Effector memory CD8-positive, alpha-beta T cell (primary cell): Measurements from ENCODE around the gene ADGRG4.

Experiments
- ATAC-seq: fragments of 150-1000 bp; cut with Tn5 transposase; replicated peaks from 2 replicates; pipeline ENCODE4 v1.10.0; 2021; ENCODE audit warnings: mild to moderate bottlenecking, moderate library complexity
- DNase-seq, 3 experiments: peaks; one replicate each; pipeline ENCODE4 v3.0.0; 2021
- H3K27ac Mint-ChIP-seq, 2 donors: one replicate each; pipeline ENCODE4 v1.8.0; 2022; ENCODE audit warnings: mild to moderate bottlenecking in 2 of 2, mixed read lengths in 2 of 2, moderate library complexity in 2 of 2
- H3K27me3 Mint-ChIP-seq, 2 donors: one replicate each; pipeline ENCODE4 v1.8.0; 2022; ENCODE audit warnings: mixed read lengths in 2 of 2
- H3K36me3 Mint-ChIP-seq: one replicate; pipeline ENCODE4 v1.8.0; 2022; ENCODE audit warnings: mild to moderate bottlenecking, moderate library complexity, mixed read lengths; ENCODE audit not compliant: insufficient read depth
- H3K4me1 Mint-ChIP-seq, 2 donors: one replicate each; pipeline ENCODE4 v1.8.0; 2022; ENCODE audit warnings: low read depth in 2 of 2, mixed read lengths in 2 of 2
- H3K4me3 Mint-ChIP-seq, 2 donors: one replicate each; pipeline ENCODE4 v1.8.0; 2022; ENCODE audit warnings: mild to moderate bottlenecking in 2 of 2, mixed read lengths in 2 of 2, moderate library complexity in 2 of 2
- H3K9me3 Mint-ChIP-seq, 2 donors: one replicate each; pipeline ENCODE4 v1.8.0; 2022; ENCODE audit warnings: mixed read lengths in 2 of 2

Gene ADGRG4

GRCh38 chrX:136310411-136310810 lies 9.6 kb downstream of the ADGRG4 start:
- Mint-ChIP-seq H3K27me3 (peaks cover 0 to 11% of the 10 kb centered on the region in 2 donors), H3K4me3 (no peak overlapping the region), H3K4me1 (no peaks in the 10 kb centered on the region), H3K36me3 (no peaks in the 10 kb centered on the region), H3K27ac (no peak overlapping the region), H3K9me3 (no peaks in the 10 kb centered on the region)
- ATAC-seq = no peak
- no peak for DNase-seq

DNA sequence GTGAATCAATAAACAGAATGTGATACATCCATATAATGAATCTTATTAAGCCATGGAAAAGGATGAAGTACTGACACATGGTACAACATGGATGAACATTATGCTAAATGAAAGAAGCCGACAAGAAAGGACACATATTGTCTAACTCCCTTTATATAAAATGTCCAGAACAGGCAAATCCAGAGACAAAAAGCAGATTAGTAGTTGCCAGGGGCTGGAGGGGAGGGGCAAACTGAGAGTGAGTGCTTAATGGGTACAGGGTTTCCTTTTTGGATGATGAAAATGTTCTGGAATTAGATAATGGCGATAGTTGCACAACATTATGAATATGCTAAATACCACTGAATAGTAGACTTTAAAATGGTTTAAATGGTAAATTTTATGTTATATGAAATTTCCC lies 17.4 kb downstream of the ADGRG4 start:
- H3K27me3 Mint-ChIP-seq = no peaks in the 10 kb centered on the region
- no peak for ATAC-seq
- no peaks in the 10 kb centered on the region for H3K4me1 Mint-ChIP-seq
- DNase-seq = no peak
- H3K9me3 Mint-ChIP-seq = no peaks in the 10 kb centered on the region
- no peak overlapping the region for H3K27ac Mint-ChIP-seq
- no peak overlapping the region for H3K4me3 Mint-ChIP-seq
- H3K36me3 Mint-ChIP-seq = no peaks in the 10 kb centered on the region

DNA sequence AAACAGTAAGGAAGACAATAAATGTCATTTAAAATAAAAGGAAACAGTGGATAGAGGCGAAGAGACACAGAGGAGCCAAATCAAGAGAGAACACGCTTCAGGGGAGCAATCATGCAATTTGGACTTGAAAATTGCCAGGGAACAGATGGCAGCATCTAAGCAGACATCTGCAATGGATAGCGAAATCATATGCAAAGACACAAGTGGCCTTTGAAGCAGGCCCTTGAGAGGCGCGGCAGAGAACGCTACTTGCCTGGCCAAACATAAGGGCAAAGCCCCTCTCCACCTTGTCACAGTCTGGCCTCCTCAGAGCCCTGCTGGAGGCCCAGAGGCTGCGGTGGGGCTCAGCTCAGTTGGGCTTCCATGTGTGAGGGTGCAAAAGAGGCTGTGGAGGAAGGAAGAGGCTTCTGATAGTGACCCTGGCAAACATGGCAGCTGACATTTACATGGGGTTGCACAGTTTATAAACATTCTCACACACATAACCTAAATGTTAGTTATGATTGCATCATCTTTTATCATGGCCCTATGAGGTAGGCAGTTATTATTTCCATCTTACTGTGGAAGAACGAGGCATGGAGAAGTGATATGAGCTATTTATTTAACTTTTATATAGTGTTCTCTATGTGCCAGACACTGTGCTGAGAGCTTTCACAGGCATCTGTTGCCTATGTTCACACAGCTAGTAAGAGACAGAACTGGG lies 18.3 kb downstream of the ADGRG4 start:
- no peak for ATAC-seq
- Mint-ChIP-seq H3K27me3 (no peaks in the 10 kb centered on the region), H3K9me3 (no peaks in the 10 kb centered on the region), H3K4me3 (no peak overlapping the region), H3K27ac (no peak overlapping the region), H3K4me1 (no peaks in the 10 kb centered on the region), H3K36me3 (no peaks in the 10 kb centered on the region)
- DNase-seq = no peak

- H3K4me1 Mint-ChIP-seq = no peaks in the 10 kb centered on the region
- DNase-seq (no peak), ATAC-seq (no peak)
- no peaks in the 10 kb centered on the region for H3K9me3 Mint-ChIP-seq
- no peaks in the 10 kb centered on the region for H3K36me3 Mint-ChIP-seq
- H3K27me3 Mint-ChIP-seq = no peaks in the 10 kb centered on the region
- H3K4me3 Mint-ChIP-seq = no peak overlapping the region
- no peak overlapping the region for H3K27ac Mint-ChIP-seq
Measured at GRCh38 chrX:136319600-136319999, 18.8 kb downstream of the ADGRG4 start.

DNA sequence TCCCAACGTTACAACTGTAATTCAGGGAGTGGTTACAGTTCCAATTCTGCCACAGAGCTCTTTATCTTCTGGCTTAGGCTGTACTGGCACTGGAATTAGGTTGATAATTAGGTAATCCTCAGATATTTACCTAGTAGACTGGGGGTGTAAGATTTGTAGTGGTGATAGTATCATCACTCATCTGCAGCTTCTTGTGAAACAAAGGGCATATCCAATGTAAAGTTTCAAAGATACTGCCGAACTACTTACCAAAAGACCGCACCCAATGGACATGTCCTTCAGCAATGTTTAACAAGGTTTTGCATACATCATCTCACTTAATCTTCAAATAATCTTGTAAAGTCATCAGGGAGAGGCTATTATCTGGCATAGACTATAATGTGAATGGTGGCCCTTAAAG lies 20.8 kb downstream of the ADGRG4 start:
- Mint-ChIP-seq H3K27ac (no peak overlapping the region), H3K9me3 (no peaks in the 10 kb centered on the region), H3K27me3 (no peaks in the 10 kb centered on the region), H3K36me3 (no peaks in the 10 kb centered on the region), H3K4me1 (no peaks in the 10 kb centered on the region), H3K4me3 (no peak overlapping the region)
- ATAC-seq (no peak), DNase-seq (no peak)

DNA sequence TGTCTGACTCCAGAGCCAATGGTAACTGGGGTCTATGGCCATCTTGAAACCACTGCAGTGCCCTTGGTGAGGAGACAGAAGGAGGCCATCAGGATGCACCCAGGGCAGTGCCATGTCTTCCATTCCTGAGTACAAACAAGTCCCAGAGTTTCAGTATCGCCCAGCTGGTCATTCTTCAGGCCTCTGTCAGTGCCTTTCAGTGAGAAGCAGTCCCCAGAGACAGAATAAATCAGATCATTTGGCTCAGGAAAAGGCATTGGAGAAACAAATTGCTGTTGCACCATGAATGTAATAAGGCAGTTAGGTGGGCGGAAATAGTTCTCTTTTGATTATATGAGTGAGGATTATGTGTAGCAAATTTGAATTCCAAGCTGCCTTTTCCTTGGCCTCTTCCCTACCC lies 21.3 kb downstream of the ADGRG4 start:
- Mint-ChIP-seq H3K27me3 (no peaks in the 10 kb centered on the region), H3K27ac (no peak overlapping the region), H3K9me3 (no peaks in the 10 kb centered on the region), H3K4me3 (no peak overlapping the region), H3K4me1 (no peaks in the 10 kb centered on the region), H3K36me3 (no peaks in the 10 kb centered on the region)
- ATAC-seq = no peak
- no peak for DNase-seq

DNA sequence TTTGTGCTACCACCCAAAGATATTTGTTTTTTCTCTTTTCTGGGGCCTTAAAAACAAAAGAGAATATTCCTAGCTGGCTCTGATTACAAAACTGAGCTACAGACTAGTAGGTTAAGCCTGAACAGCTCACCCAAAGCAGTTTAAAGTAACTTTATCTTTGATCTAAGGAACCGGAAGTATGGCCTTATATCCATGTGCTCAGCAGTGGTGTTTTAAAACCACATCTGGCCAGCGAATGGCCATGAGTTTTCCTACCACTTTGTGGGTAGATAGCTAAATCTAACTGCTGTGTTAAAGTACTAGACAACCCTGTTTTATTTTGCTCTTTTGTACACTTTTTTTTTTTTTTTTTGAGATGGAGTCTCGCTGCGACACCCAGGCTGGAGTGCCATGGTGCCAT lies 24.6 kb downstream of the ADGRG4 start:
- H3K27ac Mint-ChIP-seq = no peak overlapping the region
- ATAC-seq (no peak), DNase-seq (no peak)
- H3K4me1 Mint-ChIP-seq = no peaks in the 10 kb centered on the region
- no peaks in the 10 kb centered on the region for H3K27me3 Mint-ChIP-seq
- no peaks in the 10 kb centered on the region for H3K9me3 Mint-ChIP-seq
- no peak overlapping the region for H3K4me3 Mint-ChIP-seq
- H3K36me3 Mint-ChIP-seq = no peaks in the 10 kb centered on the region

- no peaks in the 10 kb centered on the region for H3K27me3 Mint-ChIP-seq
- H3K36me3 Mint-ChIP-seq = no peaks in the 10 kb centered on the region
- no peak overlapping the region for H3K4me3 Mint-ChIP-seq
- no peak overlapping the region for H3K27ac Mint-ChIP-seq
- no peaks in the 10 kb centered on the region for H3K4me1 Mint-ChIP-seq
- no peak for ATAC-seq
- no peak for DNase-seq
- no peaks in the 10 kb centered on the region for H3K9me3 Mint-ChIP-seq
Measured at GRCh38 chrX:136328933-136329332, 28.2 kb downstream of the ADGRG4 start.

- Mint-ChIP-seq H3K27ac (no peak overlapping the region), H3K27me3 (peaks cover 6 to 9% of the 10 kb centered on the region in 2 donors), H3K9me3 (no peaks in the 10 kb centered on the region), H3K4me3 (no peak overlapping the region), H3K4me1 (no peaks in the 10 kb centered on the region), H3K36me3 (no peaks in the 10 kb centered on the region)
- ATAC-seq = no peak
- no peak for DNase-seq
Measured at GRCh38 chrX:136336623-136337022, 35.9 kb downstream of the ADGRG4 start.

DNA sequence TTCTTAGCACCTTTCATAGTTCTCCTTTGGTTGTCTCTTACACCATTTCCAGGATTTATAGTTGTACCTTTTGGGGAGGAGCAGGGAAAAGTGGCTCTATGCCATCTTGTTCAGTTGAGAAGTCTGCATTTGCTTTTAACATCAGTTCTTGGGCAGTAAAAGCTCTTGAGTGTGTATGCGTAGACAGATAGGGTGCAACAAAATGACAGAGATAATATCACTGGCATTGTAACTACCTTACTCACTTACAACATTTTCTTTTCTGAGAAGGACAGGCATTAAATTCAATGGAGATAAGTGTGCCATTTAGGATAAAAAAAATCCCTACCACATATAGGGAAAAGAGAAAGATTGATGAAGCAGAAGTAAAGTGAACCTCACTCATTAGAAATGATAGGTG lies 38.9 kb downstream of the ADGRG4 start:
- peaks cover 12 to 15% of the 10 kb centered on the region in 2 donors for H3K27me3 Mint-ChIP-seq
- no peaks in the 10 kb centered on the region for H3K4me1 Mint-ChIP-seq
- no peak for DNase-seq
- H3K9me3 Mint-ChIP-seq = no peaks in the 10 kb centered on the region
- no peak overlapping the region for H3K4me3 Mint-ChIP-seq
- no peak overlapping the region for H3K27ac Mint-ChIP-seq
- H3K36me3 Mint-ChIP-seq = no peaks in the 10 kb centered on the region
- ATAC-seq = no peak

GRCh38 chrX:136344320-136344719 lies 43.6 kb downstream of the ADGRG4 start:
- DNase-seq (no peak), ATAC-seq (no peak)
- Mint-ChIP-seq H3K9me3 (no peaks in the 10 kb centered on the region), H3K4me1 (no peaks in the 10 kb centered on the region), H3K27ac (no peak overlapping the region), H3K27me3 (peaks cover 16 to 21% of the 10 kb centered on the region in 2 donors), H3K4me3 (no peak overlapping the region), H3K36me3 (no peaks in the 10 kb centered on the region)

DNA sequence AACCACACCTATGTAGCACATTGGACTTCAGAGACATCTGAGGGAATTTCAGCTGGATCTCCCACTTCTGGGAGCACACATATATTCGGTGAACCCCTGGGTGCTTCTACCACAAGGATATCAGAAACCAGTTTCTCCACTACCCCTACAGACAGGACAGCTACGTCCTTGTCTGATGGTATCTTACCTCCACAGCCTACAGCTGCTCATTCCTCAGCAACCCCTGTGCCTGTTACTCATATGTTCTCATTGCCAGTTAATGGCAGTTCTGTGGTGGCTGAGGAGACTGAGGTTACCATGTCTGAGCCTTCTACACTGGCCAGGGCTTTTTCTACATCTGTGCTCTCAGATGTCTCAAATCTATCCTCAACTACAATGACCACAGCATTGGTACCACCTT lies 45.7 kb downstream of the ADGRG4 start:
- Mint-ChIP-seq H3K9me3 (no peaks in the 10 kb centered on the region), H3K27me3 (peaks cover 10 to 16% of the 10 kb centered on the region in 2 donors), H3K36me3 (no peaks in the 10 kb centered on the region), H3K27ac (no peak overlapping the region), H3K4me3 (no peak overlapping the region), H3K4me1 (no peaks in the 10 kb centered on the region)
- DNase-seq (no peak), ATAC-seq (no peak)

DNA sequence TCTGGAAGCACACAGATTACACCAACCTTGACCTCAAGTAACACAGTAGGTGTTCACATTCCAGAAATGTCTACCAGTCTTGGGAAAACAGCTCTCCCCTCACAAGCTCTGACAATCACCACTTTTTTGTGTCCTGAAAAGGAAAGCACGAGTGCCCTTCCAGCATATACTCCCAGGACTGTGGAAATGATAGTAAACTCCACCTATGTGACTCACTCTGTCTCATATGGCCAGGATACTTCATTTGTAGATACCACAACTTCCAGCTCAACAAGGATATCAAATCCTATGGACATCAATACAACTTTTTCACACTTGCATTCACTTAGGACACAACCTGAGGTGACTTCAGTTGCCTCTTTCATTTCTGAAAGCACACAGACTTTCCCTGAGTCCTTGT lies 46.9 kb downstream of the ADGRG4 start:
- Mint-ChIP-seq H3K27me3 (peaks cover 10 to 16% of the 10 kb centered on the region in 2 donors), H3K4me3 (no peak overlapping the region), H3K4me1 (no peaks in the 10 kb centered on the region), H3K9me3 (no peaks in the 10 kb centered on the region), H3K27ac (no peak overlapping the region), H3K36me3 (no peaks in the 10 kb centered on the region)
- ATAC-seq = no peak
- DNase-seq = no peak

DNA sequence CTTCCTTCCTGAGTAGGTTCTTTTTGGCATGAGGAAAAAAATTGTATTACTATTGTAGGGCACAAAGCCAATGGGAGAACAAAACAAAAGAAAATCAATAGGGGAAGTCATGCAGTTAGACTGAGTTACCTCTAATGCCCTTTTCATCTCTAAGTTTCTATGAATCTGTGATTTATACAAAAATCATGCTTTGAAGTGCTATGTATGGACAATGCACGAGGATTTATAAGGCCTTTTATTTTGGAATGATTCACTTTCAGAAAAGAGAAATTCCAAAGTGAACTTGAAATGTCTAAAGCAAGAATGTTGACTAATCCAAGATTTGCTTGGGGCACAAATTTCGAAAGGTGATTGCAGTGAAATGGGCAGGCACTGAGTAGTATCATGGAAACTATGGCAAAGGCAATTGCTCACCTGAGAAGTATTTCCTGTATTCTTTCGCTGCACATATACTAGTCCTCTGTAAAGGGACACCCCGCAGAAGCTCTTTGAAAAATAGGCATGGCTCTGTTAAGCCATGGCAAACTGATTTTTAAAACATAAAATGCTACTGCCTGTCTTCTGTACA lies 52.8 kb downstream of the ADGRG4 start:
- no peaks in the 10 kb centered on the region for H3K9me3 Mint-ChIP-seq
- peaks cover 10 to 12% of the 10 kb centered on the region in 2 donors for H3K27me3 Mint-ChIP-seq
- no peak overlapping the region for H3K4me3 Mint-ChIP-seq
- H3K4me1 Mint-ChIP-seq = no peaks in the 10 kb centered on the region
- no peak for DNase-seq
- no peak for ATAC-seq
- H3K36me3 Mint-ChIP-seq = no peaks in the 10 kb centered on the region
- no peak overlapping the region for H3K27ac Mint-ChIP-seq
